UCSD-AML1 (cell line): ENCODE data around the gene BCAR3.

ENCODE experiments used
- DNase-seq: peaks from one replicate; lab custom pipeline; 2025; ENCODE audit not compliant: unreplicated experiment; lab: John Stamatoyannopoulos, UW

Gene BCAR3

GRCh38 chr1:93681101-93681988 is at the start of gene BCAR3:
TSS of gene BCAR3 (minus strand) at chr1:93681837. CDS start at chr1:93674930, 6,907 bp downstream.
- no peak for DNase-seq

- no peak for DNase-seq
Observed at GRCh38 chr1:93730621-93731020, 49.0 kb upstream of the BCAR3 start.

- no peak for DNase-seq
Observed at GRCh38 chr1:93729906-93730305, 48.3 kb upstream of the BCAR3 start.

- DNase-seq: no peak
Observed at GRCh38 chr1:93729502-93729901, 47.9 kb upstream of the BCAR3 start.

- no peak for DNase-seq
Observed at GRCh38 chr1:93728480-93729131, 47.0 kb upstream of the BCAR3 start.

GRCh38 chr1:93723733-93724270 is 42.2 kb upstream of the BCAR3 start:
- no peak for DNase-seq

- no peak for DNase-seq
Observed at GRCh38 chr1:93723110-93723509, 41.5 kb upstream of the BCAR3 start.

- no peak for DNase-seq
Observed at GRCh38 chr1:93722081-93723031, 40.7 kb upstream of the BCAR3 start.

- DNase-seq: no peak
Observed at GRCh38 chr1:93720956-93721626, 39.5 kb upstream of the BCAR3 start.

GRCh38 chr1:93717640-93718039 is 36.0 kb upstream of the BCAR3 start:
- no peak for DNase-seq

GRCh38 chr1:93716941-93717368 is 35.3 kb upstream of the BCAR3 start:
- DNase-seq: no peak

GRCh38 chr1:93716163-93716562 is 34.5 kb upstream of the BCAR3 start:
- DNase-seq: no peak

GRCh38 chr1:93715529-93716126 is 34.0 kb upstream of the BCAR3 start:
- no peak for DNase-seq

GRCh38 chr1:93714356-93714755 is 32.7 kb upstream of the BCAR3 start:
- no peak for DNase-seq

- DNase-seq: no peak
Observed at GRCh38 chr1:93713341-93713740, 31.7 kb upstream of the BCAR3 start.

GRCh38 chr1:93712741-93713140 is 31.1 kb upstream of the BCAR3 start:
- no peak for DNase-seq

GRCh38 chr1:93710499-93711453 is 29.1 kb upstream of the BCAR3 start:
- DNase-seq: no peak

- DNase-seq: no peak
Observed at GRCh38 chr1:93708734-93709481, 27.3 kb upstream of the BCAR3 start.
